Stomach (tissue), 4 donors: ENCODE measurements around the gene PIM3.

Experiments used
- CTCF ChIP-seq, 7 experiments: fragments of 450-650 bp in 4 of 7; fragments of 200-600 bp in 3 of 7; sonication (generic) in 3 of 7; IDR thresholded peaks; one replicate each; pipeline ENCODE4 v1.5.1; 2016 to 2019; ENCODE audit warnings: antibody characterized with exemption in 7 of 7, control low read depth in 2 of 7, mild to moderate bottlenecking in 1 of 7
- POLR2A ChIP-seq, 4 donors: fragments of 450-650 bp; IDR thresholded peaks; one replicate each; pipeline ENCODE4 v1.6.1; 2016; ENCODE audit warnings: antibody characterized with exemption in 4 of 4, control low read depth in 2 of 4, mild to moderate bottlenecking in 1 of 4, moderate library complexity in 1 of 4

- no peak for TF ChIP-seq POLR2A (IDR thresholded peaks at IDR 0.05)
- no peak for TF ChIP-seq CTCF (IDR thresholded peaks at IDR 0.05)
Measured at GRCh38 chr22:49947296-49947622, 13.3 kb upstream of the PIM3 start.
